HEK293 (cell line): ENCODE measurements around the gene KRT6A.

ENCODE experiments used
- KLF9 ChIP-seq: fragments of 450-650 bp; formaldehyde crosslinking; IDR thresholded peaks from 2 replicates; pipeline ENCODE4 v1.5.1; 2016; ENCODE audit warnings: missing biosample characterization, missing genetic modification characterization, low read depth
- MEIS1 ChIP-seq: sonication (generic); formaldehyde crosslinking; IDR thresholded peaks from 2 replicates; pipeline ENCODE4 v1.8.1; 2022; ENCODE audit warnings: missing genetic modification reagents, mild to moderate bottlenecking, borderline replicate concordance

DNA sequence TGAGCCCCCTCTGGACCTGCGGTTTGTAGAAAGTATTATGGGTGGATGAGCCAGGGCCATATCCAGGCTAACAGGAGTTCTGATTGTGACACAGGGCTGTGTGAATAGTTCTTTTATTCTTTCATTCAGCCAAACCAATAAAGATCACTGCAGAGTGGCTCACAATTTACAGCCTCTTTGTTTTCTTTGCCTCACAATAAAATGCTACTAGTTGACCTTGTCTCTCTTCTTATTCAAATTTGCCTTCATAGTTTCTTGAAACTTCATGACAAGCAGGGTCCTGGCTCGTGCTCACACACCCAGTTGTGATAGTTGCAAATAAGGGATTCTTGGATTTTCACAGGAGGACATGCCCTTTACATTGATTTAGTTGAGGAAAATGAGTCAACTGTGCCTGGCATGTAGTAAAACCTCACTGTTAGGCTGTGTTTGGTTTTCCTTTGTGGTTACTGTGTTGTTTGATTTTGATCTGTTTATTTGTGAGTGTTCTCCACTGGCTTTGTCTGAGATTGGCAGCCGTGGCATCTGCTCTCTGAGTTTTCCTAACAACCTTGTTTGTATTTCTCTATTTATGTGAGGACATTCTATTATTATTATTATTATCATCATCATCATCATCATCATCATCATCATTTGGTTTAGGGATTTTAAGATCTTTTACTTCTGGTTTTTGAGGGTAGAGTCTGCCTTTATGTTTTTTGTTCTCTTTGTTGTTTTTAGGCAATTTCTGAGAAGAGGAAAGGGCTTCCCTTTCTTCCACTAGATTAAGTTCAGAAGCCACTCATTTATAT, 38.5 kb downstream of the KRT6A start:
- TF ChIP-seq MEIS1 = no peak
- no peak for TF ChIP-seq KLF9 (tag by site-specific recombination)
